Bronchial epithelial cell (primary cell): ENCODE measurements around the gene NCAM1. TPM values are rescaled to one million over a fixed set of nuclear protein-coding genes. Genes with fewer than 3 reads are reported as not detected.
"Not testable (repeated sequence)": the region's sequence is repeated elsewhere in the genome, so short reads cannot be mapped to it uniquely, and the experiment has no call there.

Experiments
- DNase-seq: peaks from one replicate; pipeline ENCODE4 v3.0.0-alpha.2; 2010; ENCODE audit warnings: low read depth
- FAIRE-seq: peaks from 2 replicates; lab custom pipeline; 2011; peaks lifted over from hg19 to GRCh38; lab: Jason Lieb, UNC
- H3K27me3 ChIP-seq: 2 replicates; pipeline ENCODE4 v1.5.1; 2011; ENCODE audit warnings: low read length; ENCODE audit not compliant: control insufficient read depth, insufficient read depth
- H3K36me3 ChIP-seq: 2 replicates; pipeline ENCODE4 v1.5.1; 2011; ENCODE audit warnings: low read length; ENCODE audit not compliant: control insufficient read depth, insufficient read depth
- H3K4me3 ChIP-seq: 2 replicates; pipeline ENCODE4 v1.5.1; 2011; ENCODE audit warnings: mild to moderate bottlenecking, low read depth, low read length, control low read depth
- total RNA-seq: library from RNA; depleted of rRNA; stranded (reverse); fragments of >200 nt; gene quantifications from 2 replicates; pipeline ENCODE4 v1.2.1, GENCODE V29; 2014
- TF ChIP-seq, protein P1 (sequence below): IDR thresholded peaks from 2 replicates; pipeline ENCODE4 v1.5.1; 2011; ENCODE audit warnings: mild to moderate bottlenecking, moderate library complexity, low read length, control low read depth, inconsistent platforms; ENCODE audit not compliant: insufficient read depth, severe bottlenecking

Gene NCAM1
- total RNA-seq: under 0.01 TPM in 1 of 2 replicates, not detected in the other

DNA sequence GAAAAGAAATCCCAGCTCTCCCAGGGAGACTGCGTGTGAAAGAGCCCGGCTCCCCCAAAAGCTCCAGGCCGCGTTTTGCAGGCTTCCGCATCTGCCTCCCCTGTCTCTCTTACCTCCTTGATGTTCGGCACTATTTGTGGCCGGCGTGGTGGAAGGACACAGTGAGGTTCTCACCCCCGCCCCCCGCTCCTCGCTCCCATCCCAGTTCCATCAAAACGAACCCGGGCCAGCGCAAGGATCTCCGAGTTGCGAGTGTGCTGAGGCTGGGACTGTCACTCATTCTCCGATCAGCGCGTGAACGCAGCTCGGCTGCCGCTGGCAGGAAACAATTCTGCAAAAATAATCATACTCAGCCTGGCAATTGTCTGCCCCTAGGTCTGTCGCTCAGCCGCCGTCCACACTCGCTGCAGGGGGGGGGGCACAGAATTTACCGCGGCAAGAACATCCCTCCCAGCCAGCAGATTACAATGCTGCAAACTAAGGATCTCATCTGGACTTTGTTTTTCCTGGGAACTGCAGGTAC, at the start of gene NCAM1:
Gene NCAM1 (plus strand): TSS at position 275 of the 523 bp plus-strand sequence.
- peak; percentile 8 for DNase-seq
- TF ChIP-seq, protein P1, sequence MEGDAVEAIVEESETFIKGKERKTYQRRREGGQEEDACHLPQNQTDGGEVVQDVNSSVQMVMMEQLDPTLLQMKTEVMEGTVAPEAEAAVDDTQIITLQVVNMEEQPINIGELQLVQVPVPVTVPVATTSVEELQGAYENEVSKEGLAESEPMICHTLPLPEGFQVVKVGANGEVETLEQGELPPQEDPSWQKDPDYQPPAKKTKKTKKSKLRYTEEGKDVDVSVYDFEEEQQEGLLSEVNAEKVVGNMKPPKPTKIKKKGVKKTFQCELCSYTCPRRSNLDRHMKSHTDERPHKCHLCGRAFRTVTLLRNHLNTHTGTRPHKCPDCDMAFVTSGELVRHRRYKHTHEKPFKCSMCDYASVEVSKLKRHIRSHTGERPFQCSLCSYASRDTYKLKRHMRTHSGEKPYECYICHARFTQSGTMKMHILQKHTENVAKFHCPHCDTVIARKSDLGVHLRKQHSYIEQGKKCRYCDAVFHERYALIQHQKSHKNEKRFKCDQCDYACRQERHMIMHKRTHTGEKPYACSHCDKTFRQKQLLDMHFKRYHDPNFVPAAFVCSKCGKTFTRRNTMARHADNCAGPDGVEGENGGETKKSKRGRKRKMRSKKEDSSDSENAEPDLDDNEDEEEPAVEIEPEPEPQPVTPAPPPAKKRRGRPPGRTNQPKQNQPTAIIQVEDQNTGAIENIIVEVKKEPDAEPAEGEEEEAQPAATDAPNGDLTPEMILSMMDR: no peak
- Histone ChIP-seq H3K36me3 (no peaks in the 10 kb centered on the region), H3K4me3 (peak within 1 kb of the TSS; percentile 12), H3K27me3 (peaks cover 25% of the 10 kb centered on the region)
- no peak for FAIRE-seq

DNA sequence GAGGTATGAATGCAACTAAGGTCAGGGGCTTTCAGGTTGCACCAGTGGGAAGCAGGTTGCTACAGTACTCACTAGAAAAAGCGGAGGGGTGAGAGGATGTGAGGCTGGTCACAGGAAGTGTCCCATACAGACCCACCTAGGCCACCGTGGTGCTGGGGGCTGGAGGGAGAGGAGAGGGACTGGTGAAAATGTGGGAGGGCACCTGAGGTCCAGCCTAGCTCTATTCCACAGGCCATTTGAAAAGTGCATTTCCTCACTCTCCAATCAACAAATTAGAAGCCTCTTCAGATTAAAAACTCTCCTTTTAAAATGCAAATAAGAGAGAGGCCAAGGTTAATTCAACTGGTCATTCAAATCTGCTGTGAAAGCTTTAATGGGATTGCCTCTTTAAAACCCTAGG, 38.6 kb upstream of the NCAM1 start:
- FAIRE-seq (no peak), DNase-seq (no peak)
- no peaks in the 10 kb centered on the region for H3K36me3 ChIP-seq
- no peak overlapping the region for H3K4me3 ChIP-seq
- TF ChIP-seq, protein P1: no peak
- H3K27me3 ChIP-seq: no peaks in the 10 kb centered on the region

DNA sequence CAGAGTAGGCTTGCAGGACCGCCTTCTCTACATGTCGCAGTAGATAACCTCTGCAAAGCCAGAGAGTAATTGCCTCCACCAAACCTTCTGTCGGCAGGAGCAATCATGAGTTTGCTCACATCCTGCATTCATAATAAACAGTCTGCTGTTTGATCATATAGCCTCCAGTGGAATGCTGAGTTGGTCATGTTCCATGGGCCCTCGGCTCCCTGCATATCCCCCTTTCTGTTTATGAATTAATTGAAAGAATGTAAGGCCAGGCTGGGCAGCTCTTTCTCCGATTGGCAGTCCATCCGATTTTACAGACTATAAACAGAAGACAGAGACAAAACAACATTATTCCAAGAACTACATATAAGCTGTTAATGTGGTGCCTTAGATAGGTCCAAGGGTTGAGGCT, 36.4 kb upstream of the NCAM1 start:
- not testable (repeated sequence) for H3K36me3 ChIP-seq, FAIRE-seq, DNase-seq, H3K27me3 ChIP-seq, H3K4me3 ChIP-seq

DNA sequence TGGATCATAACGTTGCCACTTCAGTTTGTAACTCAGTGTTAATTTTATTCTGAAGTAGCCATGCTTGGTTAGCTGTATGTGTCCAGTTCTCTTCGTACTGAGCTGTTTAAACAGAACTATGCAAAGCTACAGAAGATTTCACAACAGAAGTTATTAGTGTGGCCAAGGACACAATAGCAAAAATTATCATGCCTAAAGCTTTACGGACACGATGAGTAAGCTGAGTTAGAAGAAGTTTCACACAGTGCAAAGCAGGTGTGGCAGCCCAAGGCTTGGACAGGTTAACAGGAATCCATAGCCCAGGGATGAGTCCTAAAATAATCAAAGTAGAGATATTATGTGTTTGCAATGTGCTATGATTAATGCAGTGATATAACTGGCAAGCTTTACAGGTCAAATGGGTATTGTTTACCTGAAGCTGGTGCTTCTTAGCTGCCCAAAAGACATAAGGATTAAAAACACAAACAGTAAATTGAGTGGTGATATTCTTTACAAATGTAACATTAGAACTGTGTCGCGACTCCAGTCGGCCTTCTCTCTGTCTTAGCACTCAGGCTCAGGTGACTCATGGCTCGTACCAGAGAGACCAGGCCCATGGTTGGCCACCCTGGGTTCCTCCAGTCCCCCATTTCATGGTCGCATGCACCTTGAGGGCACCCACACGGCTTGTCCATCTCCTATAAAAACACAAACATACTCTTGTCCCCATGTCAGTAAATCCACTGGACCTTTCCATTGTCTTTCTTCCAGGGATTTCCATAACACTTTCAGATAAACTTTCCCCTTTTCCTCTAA, 35.5 kb upstream of the NCAM1 start:
- Histone ChIP-seq H3K4me3 (no peak overlapping the region), H3K36me3 (no peaks in the 10 kb centered on the region), H3K27me3 (no peaks in the 10 kb centered on the region)
- TF ChIP-seq, protein P1: no peak
- peak; percentile 23 for FAIRE-seq
- peak; percentile 48 for DNase-seq

DNA sequence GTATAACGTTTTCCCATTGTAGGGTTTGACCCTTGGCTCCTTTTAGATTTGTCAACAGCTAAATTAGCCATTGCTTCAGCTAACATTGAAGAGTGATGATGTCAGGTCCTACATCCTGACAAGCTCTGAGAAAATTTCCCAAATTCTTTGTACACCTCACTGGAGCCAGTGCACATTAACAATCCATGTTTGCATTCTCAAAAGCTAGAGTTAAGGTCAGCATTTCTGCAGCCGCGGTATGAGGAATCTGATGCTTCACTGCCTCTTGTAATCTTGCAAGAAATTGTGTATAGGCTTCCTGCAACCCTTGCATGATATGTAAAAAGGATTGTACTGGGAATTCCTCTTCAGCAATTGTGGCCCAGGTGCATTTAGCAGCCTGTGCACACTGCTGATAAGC, 33.1 kb upstream of the NCAM1 start:
- Histone ChIP-seq H3K4me3 (no peak overlapping the region), H3K27me3 (no peaks in the 10 kb centered on the region), H3K36me3 (no peaks in the 10 kb centered on the region)
- DNase-seq (no peak), FAIRE-seq (peak; percentile 83)
- TF ChIP-seq, protein P1: no peak

DNA sequence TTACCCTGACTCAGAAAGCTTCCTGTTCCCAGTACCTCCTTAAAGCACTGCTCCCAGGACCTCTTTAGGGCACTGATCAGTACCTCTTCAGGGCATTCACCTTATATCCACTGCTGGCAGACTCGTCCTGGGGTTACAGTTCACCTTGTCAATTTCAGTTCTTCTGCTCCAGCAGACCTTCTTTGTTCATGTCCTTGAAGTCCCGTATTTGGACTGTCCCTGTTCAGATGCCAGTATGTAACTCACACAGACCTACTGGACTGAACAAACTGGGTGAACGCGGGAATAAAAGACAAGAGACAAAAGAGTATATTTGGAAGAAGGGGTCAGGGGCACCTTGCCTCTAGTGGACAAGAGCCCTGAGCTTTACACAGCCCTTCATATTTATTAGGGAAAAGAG, 31.8 kb upstream of the NCAM1 start:
- H3K4me3 ChIP-seq: no peak overlapping the region
- no peaks in the 10 kb centered on the region for H3K27me3 ChIP-seq
- TF ChIP-seq, protein P1: no peak
- FAIRE-seq: no peak
- no peak for DNase-seq
- H3K36me3 ChIP-seq: no peaks in the 10 kb centered on the region
